CD4-positive, alpha-beta T cell treated with Interleukin-6 at 100 ng/mL for 8 hours (primary cell): ENCODE data around the gene PACSIN2.
"Not testable (repeated sequence)": the region's sequence is repeated elsewhere in the genome, so short reads cannot be mapped to it uniquely, and the experiment has no call there.

Experiments used
- DNase-seq: peaks from one replicate; pipeline ENCODE4 v3.0.0-alpha.2; 2020; ENCODE audit warnings: mixed read lengths, low spot score

The PACSIN2 gene

DNA sequence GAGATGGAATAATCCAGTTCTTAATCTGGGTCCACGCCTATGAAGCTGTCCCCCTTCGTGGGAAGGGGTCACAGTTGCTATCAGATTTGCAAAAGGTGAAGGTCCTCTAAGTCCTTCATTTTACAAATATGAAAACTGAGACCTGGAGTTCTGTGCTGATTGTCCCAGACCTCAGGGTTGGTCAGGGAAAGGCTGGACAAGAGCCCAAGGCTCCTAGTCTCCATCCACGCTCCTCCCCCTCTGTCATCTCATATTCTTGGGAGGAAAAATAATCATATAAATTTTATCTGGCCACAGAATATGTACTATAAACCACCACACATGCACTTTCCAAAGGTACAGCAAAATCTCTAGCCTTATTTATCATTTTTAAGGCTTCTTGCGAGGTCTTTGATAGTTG lies 5.5 kb downstream of the PACSIN2 start:
- DNase-seq = no peak

DNA sequence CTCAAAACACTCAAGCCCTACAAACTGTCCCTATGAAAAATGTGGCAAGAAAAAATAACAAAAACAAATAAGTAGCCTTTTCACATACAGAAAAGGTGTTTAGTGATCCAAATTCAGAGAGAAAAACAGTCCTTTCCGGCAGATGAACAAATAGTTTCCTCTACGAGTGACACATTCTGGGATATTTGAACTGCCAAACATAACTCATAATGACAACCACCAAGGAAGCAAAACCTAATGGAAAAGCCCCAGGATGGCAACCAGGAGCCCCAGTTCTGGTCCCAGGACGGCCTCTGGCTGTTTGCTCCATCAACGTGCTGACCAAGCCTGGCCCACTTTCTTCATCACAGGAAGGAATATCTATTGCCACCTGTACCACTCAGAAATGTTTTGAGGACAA lies 6.0 kb downstream of the PACSIN2 start:
- DNase-seq = no peak

DNA sequence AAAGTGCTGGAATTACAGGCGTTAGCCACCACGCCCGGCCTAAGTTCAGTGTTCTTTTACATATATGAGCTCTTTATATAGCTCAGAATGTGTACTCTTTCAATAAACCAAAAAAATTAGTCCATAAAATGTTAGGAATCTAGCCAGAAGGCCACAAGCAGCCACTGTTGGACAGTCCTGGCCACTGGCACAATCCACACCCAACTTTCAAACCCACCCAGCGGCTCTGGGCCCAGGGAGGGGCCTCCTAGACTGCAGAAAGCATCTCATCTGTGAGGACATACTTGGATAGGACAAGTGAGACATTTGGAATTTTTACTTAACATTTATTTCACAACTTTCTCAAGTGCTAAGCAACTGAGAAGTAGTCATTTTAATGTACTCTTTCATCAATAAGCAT lies 6.4 kb downstream of the PACSIN2 start:
- no peak for DNase-seq

DNA sequence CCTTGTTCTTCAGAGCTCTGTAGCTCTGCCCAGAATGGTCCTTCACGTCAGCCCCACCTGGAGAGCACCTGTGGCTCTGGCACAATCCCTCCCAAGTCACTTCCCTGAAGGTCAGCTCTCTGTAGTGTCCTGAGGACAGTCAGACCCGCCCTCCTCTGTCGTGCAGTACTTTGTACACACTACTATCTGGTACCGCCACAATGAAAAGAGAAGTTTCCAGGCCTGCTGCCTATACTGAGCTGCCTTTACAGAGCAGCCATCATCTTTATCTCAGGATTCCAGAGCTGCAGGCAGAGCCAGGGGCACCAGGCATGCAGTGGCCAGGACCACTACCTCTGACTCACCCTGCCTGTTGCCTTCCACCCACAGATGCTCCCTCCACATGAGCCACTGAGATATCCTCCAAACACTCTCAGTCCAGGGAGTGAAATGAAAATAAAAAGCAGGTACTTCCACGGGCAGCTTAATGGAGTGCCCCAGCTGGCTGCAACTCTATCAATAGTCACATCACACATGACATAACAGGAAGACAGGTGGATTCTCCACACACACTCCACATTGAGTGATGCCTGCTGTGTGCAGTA lies 7.3 kb downstream of the PACSIN2 start:
- DNase-seq = no peak

DNA sequence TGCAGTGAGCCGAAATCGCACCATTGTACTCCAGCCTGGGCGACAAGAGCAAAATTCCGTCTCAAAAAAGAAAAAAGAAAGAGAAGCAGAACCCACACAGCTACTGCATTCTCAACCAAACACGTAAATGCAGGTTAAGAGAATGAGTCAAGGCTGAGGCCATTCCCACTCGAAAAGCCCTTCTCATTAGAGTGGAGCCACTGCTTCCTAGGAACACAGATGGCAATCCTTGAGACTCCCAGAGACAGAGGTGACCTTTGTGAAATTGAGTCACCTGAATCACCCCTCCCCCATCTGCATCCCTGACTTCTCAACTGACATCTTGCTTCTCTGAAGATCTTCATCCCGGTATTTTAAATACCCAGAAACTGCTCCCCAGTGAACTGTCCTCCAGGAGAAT lies 8.2 kb downstream of the PACSIN2 start:
- no peak for DNase-seq

DNA sequence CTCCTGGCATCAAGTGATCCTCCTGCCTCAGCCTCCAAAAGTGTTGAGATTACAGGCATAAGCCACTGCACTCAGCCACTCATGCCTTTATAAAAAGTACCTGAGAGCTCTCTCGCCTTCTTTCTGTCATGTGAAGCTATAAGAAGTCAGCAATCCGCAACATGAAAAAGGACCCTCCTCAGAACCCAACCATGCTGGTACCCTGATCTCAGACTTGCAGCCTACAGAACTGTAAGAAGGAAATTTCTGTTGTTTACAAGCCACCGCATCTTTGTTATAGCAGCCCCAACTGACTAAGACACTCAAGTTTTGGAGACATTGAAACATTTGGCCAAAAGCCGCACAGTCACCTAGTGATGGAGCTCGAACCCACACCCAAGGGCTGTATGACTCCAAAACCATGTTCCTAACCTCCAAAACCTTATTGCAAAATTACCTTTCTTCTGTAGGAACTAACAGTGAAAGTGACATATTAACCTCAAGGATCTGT lies 8.9 kb downstream of the PACSIN2 start:
- DNase-seq = no peak

DNA sequence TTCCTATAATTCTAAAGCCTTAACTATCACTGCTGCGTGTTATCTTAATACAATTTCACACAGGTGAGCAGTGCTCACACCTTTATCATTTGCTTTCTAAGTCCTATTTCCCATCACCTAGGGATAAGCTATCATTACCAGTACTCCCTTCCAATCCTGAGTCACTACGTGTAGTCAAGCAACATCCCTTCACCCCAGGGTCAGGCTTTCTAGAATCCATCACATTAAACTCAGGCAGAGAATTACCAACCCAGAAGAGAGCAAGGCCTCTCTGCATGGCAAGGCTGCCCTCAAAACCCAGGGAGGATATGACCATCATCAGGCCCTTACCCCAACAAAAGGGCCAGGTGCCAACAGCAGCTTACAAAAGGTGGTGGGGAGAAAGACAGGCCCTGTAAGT lies 9.8 kb downstream of the PACSIN2 start:
- DNase-seq = no peak

DNA sequence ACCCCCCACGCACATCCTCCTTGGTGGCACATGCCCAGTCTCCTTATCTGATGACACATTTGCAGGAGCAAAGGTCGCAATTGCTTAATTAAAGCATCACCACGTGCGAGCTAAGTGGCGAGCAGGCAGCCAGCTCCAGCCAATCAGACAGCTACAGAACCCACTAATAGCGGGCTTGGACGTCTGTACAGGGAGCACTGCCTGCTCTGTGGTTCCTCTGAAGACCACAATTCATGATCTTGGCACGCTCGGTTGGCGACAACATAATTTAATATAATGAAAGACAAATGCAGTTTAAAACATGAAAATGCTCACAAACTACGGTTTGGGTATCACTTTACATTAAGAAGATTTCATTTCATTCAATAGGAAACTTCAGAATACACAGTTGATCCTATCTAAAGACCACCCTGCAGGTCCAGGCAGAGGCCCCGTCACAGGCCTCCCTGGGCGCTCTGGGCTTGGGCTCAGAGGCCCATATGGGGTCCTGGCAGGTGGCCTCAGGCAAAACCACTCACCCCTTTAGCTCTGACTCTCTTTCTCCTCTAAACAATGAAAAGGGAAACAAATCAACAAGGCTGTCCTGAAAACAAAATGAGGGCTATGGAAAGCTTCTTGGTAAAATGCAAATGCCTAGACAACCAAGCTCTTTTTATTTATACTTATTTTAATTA lies 10.4 kb downstream of the PACSIN2 start:
- no peak for DNase-seq

DNA sequence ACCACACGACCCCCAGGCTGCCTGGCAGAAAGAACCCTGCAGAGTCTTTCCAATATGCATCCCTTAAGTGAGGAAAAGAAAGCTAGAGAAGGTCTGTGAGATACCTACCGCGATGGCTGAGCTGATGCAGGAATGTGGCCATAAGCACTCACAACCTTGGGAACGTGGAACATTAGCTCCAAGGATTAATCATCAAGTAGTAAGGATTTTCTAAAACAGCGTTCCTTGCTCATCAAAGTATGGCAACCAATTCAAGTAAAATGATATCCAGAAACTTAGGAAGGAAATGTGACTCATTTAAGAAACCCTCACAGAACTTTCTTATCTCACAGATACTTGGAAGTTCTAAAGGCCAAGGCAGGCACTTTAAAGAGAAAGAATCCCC lies 12.8 kb downstream of the PACSIN2 start:
- DNase-seq = no peak

DNA sequence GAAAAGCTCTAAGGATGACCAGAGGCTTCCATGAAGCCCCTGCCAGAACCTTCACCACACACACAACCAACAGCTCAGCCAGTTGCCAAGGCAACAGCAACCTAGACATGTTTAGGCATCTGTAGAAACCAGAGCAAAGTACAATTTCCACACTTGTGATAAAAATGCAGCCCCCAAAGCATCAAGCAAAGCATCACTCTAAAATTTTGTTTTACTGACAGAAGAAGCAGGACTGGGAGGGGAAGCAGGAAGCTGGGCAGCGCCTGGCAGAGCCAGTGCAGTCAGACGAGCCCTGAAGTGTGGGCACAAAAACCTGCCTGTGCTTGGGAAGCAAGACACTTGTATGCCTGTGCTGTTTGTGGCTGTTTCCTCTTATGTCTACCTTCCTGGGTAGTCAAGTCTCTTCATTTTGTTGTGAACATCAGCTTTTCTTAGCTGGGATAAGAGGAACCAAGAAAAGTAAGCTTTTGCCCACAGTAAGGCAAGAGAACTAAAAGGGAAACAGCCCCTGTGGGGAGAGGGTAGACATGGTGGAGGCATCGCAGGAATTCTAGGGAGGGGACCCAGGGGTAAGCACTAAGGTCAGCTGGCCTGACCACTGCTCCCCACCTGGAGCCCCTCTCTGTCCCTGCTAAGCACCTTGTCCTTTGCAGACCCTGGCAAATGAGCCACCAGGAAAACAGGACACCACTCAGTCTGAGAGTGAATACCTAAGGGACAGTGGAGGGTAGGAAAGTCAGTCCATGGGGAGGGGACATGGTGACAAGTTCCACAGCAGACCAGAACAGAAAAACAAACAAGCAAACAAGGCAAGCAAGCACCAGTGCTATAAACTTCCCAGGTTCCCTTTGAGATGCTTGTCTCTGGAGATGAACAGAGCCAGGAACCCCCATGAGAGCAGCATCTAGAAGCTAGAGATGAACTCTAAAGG lies 13.4 kb downstream of the PACSIN2 start:
- no peak for DNase-seq

DNA sequence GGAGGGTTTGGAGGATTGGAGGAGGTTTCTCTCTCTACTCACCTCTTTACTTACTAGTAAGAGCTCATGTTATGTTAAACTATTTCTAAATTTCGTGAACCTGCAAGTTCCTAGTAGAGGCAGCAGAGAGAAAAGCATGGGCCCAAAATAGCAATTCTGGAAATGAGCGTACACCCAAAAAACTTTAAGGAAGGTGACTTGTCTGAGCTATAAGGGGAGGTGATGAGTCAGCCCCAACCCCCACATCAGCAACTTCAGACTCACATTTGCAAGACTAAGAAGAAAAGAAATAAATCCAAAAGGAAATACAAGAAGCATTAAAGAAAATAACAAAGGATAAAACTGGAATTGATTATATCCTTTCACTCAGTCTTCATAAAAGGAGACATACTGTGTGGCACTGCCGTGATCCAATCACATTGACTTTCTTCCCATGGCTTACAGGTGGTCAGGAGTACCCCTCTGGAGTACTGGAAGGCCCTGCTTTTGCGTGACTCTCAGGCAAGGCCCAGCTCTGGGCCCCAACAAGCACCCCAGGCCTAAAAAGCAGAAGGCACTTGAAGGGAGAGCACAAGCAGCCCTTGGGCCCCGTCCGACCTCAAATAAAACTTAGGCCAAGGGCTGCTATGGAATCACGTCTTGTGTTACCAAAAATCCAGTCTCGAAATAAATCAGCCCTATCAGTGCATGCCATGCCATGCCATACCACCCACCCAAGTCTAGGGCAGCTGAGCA lies 14.3 kb downstream of the PACSIN2 start:
- DNase-seq = no peak

DNA sequence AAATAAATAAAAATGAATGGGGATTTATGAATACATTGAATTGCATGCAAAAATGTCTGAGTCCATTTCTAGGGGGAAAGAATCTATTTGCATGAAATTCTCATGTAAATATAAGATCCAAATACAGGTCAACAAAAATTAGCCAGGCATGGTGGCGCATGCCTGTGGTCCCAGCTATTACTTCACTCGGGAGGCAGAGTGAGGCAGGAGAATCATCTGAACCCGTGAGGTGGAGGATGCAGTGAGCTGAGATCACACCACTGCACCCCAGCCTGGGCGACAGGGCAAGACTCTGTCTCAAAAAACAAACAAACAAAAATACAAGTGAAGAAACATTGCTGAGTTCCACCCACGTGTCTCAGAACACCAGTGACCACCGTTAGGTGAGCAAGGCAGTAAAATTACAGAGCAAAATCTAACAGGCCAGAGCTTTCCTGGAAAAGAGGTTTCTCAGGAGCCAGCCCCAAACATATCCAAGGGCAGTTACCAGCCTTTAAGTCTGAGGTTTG lies 17.3 kb downstream of the PACSIN2 start:
- no peak for DNase-seq

DNA sequence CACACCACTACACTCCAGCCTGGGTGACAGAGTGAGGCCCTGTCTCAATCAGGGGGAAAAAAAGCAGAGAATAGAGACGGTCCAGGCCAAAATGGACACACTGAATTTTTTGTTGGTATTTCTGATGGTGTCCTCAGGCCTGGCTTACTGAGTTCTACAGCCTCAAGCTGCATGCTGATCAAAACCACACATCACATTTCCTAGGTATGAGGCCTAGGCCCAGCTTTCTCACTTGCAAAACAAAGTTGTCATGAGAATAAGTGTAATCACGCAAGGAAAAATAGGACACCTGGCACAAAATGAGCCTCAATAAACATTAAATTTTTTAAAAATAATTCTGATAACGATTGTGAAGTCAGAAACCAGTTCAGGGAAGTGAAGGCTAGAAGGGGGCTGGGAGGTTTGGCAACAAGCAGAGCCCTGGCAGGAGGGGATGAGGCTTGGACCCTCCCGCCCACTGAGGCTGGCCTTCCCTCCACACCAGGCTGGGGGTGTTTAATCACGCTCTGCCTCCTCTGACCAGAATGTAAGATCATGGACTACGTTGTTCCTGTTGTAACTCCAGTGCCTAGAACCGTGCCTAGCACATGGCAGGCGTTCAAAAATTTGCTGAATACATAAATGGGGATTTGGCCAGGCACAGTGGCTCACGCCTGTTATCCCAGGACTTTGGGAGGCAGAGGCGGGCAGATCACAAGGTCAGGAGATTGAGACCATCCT lies 18.1 kb downstream of the PACSIN2 start:
- DNase-seq = no peak

DNA sequence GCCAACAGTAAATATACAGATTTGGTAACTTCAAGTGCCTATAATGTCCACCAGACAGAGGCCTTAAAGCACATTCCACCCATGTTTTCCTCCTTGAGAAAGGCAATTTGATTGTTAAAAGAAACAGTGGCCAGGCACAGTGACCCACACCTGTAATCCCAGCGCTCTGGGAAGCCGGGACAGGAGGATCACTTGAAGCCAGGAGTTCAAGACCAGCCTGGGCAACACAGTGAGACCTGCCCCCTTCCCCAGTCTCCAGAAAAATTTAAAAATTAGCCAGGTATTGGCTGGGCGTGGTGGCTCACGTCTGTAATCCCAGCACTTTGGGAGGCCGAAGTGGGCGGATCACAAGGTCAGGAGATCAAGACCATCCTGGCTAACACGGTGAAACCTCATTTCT lies 19.3 kb downstream of the PACSIN2 start:
- DNase-seq = not testable (repeated sequence)

DNA sequence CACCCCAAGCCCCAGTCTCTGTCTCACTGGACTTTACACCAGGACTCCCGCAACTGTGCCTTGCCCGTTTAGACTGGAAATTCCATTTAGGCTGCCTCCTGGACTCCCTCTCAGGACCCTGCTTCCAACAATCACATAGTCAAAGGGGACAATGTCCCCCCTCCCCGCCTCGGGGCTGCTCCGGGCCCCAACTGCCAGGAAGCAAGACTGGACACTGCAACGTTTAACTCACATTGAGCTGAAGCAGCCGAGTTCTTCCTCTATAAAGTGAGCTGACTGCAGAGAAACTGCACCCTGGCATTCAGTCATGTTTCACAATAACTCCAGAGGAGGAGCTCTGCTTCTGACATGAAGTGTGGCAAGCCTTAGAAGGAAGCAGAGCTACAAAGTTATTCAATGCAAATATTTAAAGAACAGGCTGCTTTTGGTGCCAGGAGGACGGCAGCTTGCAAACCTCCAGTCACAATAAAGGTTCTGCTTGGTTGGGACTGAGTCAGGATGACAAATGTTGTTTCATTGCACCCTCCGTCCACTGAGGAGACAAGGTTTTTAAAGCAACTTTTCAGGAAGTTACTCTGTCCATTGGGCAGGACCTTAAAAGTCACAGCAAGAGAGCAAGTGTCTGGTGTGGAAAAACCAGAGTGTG lies 19.9 kb downstream of the PACSIN2 start:
- no peak for DNase-seq

DNA sequence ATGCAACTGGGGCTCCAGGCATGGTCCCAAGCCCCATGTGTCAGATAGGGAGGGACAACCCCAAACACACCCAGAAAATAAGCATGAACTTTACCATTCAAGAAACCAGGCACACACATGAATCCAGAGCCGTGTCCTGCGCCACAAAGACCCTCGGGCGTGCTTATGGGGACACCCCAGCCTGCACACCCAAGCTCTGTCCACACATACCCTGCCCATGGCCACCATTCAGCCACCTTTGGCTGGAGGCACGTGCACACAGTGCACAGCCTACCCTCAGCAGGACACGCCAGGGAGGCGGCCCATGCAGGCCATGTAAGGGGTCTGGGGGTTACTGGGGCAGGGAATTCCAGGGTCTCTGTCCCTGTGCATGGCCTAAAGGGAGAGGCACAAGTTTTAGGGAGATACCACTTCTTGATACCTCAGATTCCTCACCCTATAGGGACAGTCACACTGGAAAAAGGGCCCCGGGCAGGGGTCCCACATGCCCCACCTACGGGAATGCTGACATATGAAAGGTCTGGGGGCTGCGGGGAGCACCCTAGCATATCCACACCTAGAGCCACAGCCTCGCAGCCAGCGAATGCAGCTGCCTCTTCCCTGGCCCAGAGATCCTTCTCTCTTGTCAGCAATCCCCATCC lies 20.6 kb downstream of the PACSIN2 start:
- DNase-seq = no peak

DNA sequence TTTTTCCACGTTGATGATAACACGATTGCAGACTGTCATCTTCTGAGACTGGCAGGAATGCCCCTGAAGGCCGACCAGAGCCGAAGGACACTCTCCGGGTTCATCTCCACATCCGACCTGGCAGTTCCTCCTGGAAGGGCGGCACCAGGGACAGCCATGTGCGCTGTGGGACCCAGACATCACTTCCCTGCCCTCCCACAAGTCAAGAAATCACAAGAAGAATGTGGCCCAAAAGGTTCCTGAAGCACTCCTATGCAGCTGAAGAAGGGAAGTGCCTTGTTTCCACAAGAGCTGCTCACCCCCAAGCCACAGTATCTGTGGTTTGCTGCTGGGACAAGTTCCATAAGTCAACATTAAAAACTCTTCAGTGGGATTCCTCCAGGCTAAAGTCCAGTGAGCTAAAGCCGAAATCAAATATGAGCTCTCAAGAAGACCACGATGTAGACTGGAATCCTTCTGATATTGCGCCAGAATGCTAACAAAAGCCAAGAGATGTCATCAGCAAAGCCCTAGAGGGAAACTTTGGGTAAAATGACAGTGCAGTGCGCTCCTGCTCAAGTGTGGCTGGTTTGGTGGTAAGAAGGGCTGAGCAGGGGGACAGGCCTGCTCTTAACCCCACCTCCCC lies 21.2 kb downstream of the PACSIN2 start:
- DNase-seq = no peak

DNA sequence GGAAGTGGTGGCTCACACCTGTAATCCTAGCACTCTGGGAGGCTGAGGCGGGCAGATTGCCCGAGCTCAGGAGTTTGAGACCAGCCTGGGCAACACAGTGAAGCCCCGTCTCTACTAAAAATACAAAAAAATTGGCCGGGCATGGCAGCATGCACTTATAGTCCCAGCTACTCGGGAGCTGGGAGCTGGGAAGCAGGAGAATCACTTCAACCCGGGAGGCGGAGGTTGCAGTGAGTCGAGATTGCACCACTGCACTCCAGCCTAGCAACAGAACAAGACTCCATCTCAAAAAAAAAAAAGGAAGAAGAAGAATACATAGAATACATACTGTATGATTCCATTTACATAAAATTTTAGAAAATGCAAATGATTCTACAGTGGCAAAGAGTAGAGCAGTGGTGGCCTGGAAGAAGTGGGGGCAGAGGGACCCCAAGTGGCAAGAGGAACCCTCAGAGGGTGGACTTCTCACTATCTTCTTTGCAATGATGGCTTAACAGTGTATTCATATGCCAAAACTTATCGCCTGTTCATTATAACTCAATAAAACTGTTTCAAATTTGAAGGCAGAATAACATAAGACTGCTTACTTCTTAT lies 22.0 kb downstream of the PACSIN2 start:
- DNase-seq = no peak

DNA sequence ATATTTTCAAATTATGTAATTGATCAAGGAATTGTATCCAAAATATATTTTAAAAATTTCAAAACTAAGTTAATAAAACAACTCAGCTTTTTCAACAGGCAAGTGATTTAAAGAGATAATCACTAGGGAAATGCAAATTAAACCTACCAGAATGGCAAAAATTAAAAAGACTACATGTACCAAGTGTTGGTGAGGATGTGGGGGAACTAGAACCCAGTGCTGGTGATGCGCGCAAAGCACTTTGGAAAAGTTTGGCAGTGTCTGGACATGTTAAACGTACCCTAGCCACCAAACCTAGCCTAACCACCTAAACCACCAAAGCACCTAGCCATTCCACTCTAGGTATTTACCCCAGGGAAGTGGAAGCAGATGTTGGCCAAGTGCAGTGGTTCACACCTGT lies 22.9 kb downstream of the PACSIN2 start:
- DNase-seq = no peak
